ENCODE results near the gene RHOBTB3.

DNA sequence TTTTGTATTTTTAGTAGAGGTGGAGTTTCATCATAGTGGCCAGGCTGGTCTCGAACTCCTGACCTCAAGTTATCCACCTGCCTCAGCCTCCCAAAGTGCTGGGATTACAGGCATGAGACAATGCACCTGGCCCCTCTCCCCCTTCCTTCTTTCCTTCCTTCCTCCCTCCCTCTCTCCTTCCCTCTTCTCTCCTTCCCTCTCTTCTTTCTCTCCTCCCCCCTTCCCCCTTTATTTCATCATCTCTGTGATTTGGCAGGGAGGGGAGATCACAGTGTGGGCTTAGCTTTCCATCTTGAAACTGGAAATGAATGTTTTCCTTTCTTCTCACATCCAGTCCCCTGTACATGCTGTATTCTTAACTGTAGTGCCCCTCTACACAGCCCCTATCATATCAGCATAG is 12.7 kb downstream of the RHOBTB3 start:
- TF ChIP-seq, protein P1, sequence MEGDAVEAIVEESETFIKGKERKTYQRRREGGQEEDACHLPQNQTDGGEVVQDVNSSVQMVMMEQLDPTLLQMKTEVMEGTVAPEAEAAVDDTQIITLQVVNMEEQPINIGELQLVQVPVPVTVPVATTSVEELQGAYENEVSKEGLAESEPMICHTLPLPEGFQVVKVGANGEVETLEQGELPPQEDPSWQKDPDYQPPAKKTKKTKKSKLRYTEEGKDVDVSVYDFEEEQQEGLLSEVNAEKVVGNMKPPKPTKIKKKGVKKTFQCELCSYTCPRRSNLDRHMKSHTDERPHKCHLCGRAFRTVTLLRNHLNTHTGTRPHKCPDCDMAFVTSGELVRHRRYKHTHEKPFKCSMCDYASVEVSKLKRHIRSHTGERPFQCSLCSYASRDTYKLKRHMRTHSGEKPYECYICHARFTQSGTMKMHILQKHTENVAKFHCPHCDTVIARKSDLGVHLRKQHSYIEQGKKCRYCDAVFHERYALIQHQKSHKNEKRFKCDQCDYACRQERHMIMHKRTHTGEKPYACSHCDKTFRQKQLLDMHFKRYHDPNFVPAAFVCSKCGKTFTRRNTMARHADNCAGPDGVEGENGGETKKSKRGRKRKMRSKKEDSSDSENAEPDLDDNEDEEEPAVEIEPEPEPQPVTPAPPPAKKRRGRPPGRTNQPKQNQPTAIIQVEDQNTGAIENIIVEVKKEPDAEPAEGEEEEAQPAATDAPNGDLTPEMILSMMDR (IDR thresholded peaks at IDR 0.05) = no peak
- TF ChIP-seq POLR2A (IDR thresholded peaks at IDR 0.05) = no peak

Data from uterus (tissue), 2 donors.